Glomerular endothelial cell (primary cell): ENCODE results near the gene TCHH. TPM values are rescaled to one million over a fixed set of nuclear protein-coding genes. Genes with fewer than 3 reads are reported as not detected.

Source experiments
- DNase-seq: peaks from one replicate; pipeline ENCODE4 v3.0.0-alpha.2; 2011; ENCODE audit warnings: low read depth, low spot score; ENCODE audit errors: extremely low read depth
- total RNA-seq: library from RNA; depleted of rRNA; stranded (reverse); fragments of >200 nt; gene quantifications from 2 replicates; pipeline ENCODE4 v1.2.3, GENCODE V29; 2015

TCHH gene
- total RNA-seq, 1 donor from 2014 or later, result 0.12 TPM

GRCh38 chr1:152071123-152071522 lies 44.1 kb downstream of the TCHH start:
- no peak for DNase-seq

- no peak for DNase-seq
Measured at GRCh38 chr1:152067929-152068328, 47.3 kb downstream of the TCHH start.

GRCh38 chr1:152067150-152067549 lies 48.1 kb downstream of the TCHH start:
- no peak for DNase-seq

- DNase-seq, result no peak
Measured at GRCh38 chr1:152061952-152062351, 53.3 kb downstream of the TCHH start.

Other genes starting within 250 kb of the TCHH start
- 12.0 and 13.8 TPM in 2 replicates for gene THEM4, start 205.9 kb downstream of the TCHH start, total RNA-seq
- 359 and 376 TPM in 2 replicates for gene S100A10, start 121.6 kb downstream of the TCHH start, total RNA-seq
- 668 and 686 TPM in 2 replicates for gene S100A11, start 78.4 kb downstream of the TCHH start, total RNA-seq
- not detected in 2 replicates for gene TCHHL1, start 26.4 kb downstream of the TCHH start, total RNA-seq
- not detected in 2 replicates for gene RPTN, start 43.8 kb upstream of the TCHH start, total RNA-seq
- gene HRNR, start 108.7 kb upstream of the TCHH start, total RNA-seq, result not detected in 2 replicates
- gene FLG, start 209.8 kb upstream of the TCHH start, total RNA-seq, result 0.06 and 0.19 TPM in 2 replicates
- not detected in 2 replicates for gene FLG2, start 244.6 kb upstream of the TCHH start, total RNA-seq